Gastrocnemius medialis (tissue), 4 donors: ENCODE data around the gene CHCHD2. TPM values are rescaled to one million over a fixed set of nuclear protein-coding genes. Genes with fewer than 3 reads are reported as not detected.

Experiments used
- ATAC-seq, 2 donors: fragments of 150-250 bp; one replicate each; pipeline ENCODE4 v1.9.1; 2016
- DNase-seq, 2 donors: peaks; one replicate each; pipeline ENCODE4 v3.0.0-alpha.2; 2019
- H3K27ac ChIP-seq, 4 donors: fragments of 200-600 bp; sonication (generic); 1 replicate in 1 of 4; 2 replicates in 3 of 4; pipeline ENCODE4 v1.5.1; 2016 to 2018; ENCODE audit warnings: mild to moderate bottlenecking in 2 of 4, moderate library complexity in 1 of 4
- H3K27me3 ChIP-seq, 3 donors: fragments of 200-600 bp; sonication (generic) in 2 of 3; 1 replicate in 1 of 3; 2 replicates in 2 of 3; pipeline versions ENCODE4 v1.5.1 to v1.6.0; 2016 to 2019; ENCODE audit warnings: mild to moderate bottlenecking in 1 of 3, moderate library complexity in 1 of 3
- H3K36me3 ChIP-seq, 2 donors: fragments of 200-600 bp; sonication (generic) in 1 of 2; one replicate each; pipeline ENCODE4 v1.5.1; 2017 to 2018
- H3K4me1 ChIP-seq, 2 donors: fragments of 200-600 bp; sonication (generic) in 1 of 2; one replicate each; pipeline ENCODE4 v1.5.1; 2016 to 2017; ENCODE audit warnings: mild to moderate bottlenecking in 2 of 2
- H3K4me3 ChIP-seq, 4 donors: fragments of 200-600 bp; sonication (generic) in 3 of 4; 1 replicate in 1 of 4; 2 replicates in 3 of 4; pipeline ENCODE4 v1.5.1; 2016 to 2019; ENCODE audit warnings: mild to moderate bottlenecking in 2 of 4
- H3K9me3 ChIP-seq, 3 donors: fragments of 200-600 bp; sonication (generic) in 2 of 3; 1 replicate in 1 of 3; 2 replicates in 2 of 3; pipeline ENCODE4 v1.5.1; 2016 to 2019
- CTCF ChIP-seq, 5 experiments: fragments of 450-650 bp in 3 of 5; fragments of 200-600 bp in 2 of 5; sonication (generic) in 2 of 5; IDR thresholded peaks in 4 of 5; conservative IDR thresholded peaks in 1 of 5; 1 replicate in 4 of 5; 2 replicates in 1 of 5; pipeline ENCODE4 v1.5.1; 2016 to 2019; ENCODE audit warnings: antibody characterized with exemption in 5 of 5, mild to moderate bottlenecking in 3 of 5, moderate library complexity in 3 of 5
- POLR2A ChIP-seq, 2 donors: fragments of 450-650 bp; IDR thresholded peaks; one replicate each; pipeline ENCODE4 v1.6.1; 2017; ENCODE audit warnings: antibody characterized with exemption in 2 of 2, mild to moderate bottlenecking in 2 of 2, moderate library complexity in 2 of 2
- in situ Hi-C, 4 donors: fragments of 200-750 bp; cut with MboI; loops; one replicate each; pipeline versions ENCODE4 v1.15.0 to v1.8.0; 2017; ENCODE audit warnings: low sequenced_read_pairs in 4 of 4
- intact Hi-C: fragments of 100-400 bp; cut with DNase I; formaldehyde crosslinking; loops from one replicate; pipeline ENCODE4 v1.15.1; 2023; ENCODE audit warnings: low total_unique reads
- total RNA-seq, 4 donors: library from RNA; depleted of rRNA; stranded (reverse); fragments of >200 nt; gene quantifications; one replicate each; pipeline versions ENCODE4 v1.1.0 to v1.2.3, GENCODE V29; 2016

CHCHD2 gene
- total RNA-seq, 4 donors from 2014 or later = 540 to 822 (median 655) TPM

DNA sequence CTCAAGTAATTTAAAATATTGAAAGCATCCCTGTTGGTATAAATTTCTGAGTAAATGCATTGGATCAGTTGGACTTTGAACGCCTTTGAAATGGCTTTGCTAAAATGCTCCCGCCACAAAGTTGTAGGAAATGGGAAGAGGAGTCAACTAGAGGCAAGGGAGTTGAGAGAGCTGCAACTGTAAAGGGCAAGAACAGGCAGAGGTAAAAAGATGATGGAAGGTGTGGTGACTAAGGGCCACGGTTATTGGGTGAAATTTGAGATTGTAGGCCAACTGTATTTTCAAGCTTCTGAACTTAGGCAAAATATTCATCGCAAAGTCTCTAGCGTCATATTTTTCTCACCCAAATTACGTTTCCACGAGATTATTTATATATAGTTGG lies 42.8 kb downstream of the CHCHD2 start:
- ATAC-seq (peak; percentile 9 to 35), DNase-seq (no peak)
- H3K27ac ChIP-seq = peak overlapping the region; percentile 87 to 97 (median 95)
- intact Hi-C loops = no loop called here
- TF ChIP-seq CTCF (IDR thresholded peaks at IDR 0.05 in 4 of 5, conservative IDR thresholded peaks at IDR 0.05 in 1 of 5) (no peak), POLR2A (IDR thresholded peaks at IDR 0.05) (no peak)
- in situ Hi-C loops = loop anchor here in 1 of 4 donors (25.0 kb wide), 3 partner anchors 101 to 1301 kb away; partner anchors contain the start of genes LANCL2, MRPS17, NIPSNAP2 and SEC61G
- H3K4me1 ChIP-seq = peaks cover 6 to 13% of the 10 kb centered on the region in 2 donors
- H3K36me3 ChIP-seq = peaks cover 0 to 51% of the 10 kb centered on the region in 2 donors
- peak overlapping the region; percentile 68 to 94 (median 91) for H3K4me3 ChIP-seq
- no peaks in the 10 kb centered on the region for H3K9me3 ChIP-seq
- no peaks in the 10 kb centered on the region for H3K27me3 ChIP-seq

GRCh38 chr7:56062382-56062781 lies 43.9 kb downstream of the CHCHD2 start:
- in situ Hi-C loops = loop anchor here in 1 of 4 donors (25.0 kb wide), 3 partner anchors 100 to 1300 kb away; partner anchors contain the start of genes LANCL2, MRPS17, NIPSNAP2 and SEC61G
- intact Hi-C loops = no loop called here
- H3K9me3 ChIP-seq = no peaks in the 10 kb centered on the region
- TF ChIP-seq POLR2A (IDR thresholded peaks at IDR 0.05) (no peak), CTCF (IDR thresholded peaks at IDR 0.05 in 4 of 5, conservative IDR thresholded peaks at IDR 0.05 in 1 of 5) (no peak)
- no peak overlapping the region for H3K4me3 ChIP-seq
- H3K27ac ChIP-seq = peak overlapping the region in 3 of 4 donors; percentile 12 to 97 (median 94)
- no peak for DNase-seq
- peaks cover 0 to 59% of the 10 kb centered on the region in 2 donors for H3K36me3 ChIP-seq
- ATAC-seq = no peak
- peaks cover 6 to 13% of the 10 kb centered on the region in 2 donors for H3K4me1 ChIP-seq
- no peaks in the 10 kb centered on the region for H3K27me3 ChIP-seq

DNA sequence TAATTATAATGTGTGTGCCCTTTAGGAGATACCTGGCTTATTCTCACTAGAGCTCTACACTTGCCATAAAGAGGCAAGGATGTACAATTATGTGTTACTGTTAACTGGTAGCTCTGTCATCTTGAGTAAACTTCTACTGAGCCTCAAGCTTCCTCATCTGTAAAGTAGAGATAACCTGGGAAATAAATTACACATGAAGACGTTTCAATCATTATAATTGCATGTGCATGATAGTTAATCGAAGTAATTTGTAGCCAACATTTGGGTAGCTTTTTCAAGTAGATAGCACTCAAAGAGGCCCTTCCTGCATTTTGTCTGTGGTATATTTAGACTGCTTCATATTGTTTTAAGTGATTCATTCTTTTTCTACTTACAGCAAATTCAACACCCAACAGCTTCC lies 52.3 kb downstream of the CHCHD2 start:
- in situ Hi-C loops = loop anchor here in 1 of 4 donors (25.0 kb wide), 3 partner anchors 92 to 1292 kb away; partner anchors contain the start of genes LANCL2, MRPS17, NIPSNAP2 and SEC61G
- TF ChIP-seq CTCF (IDR thresholded peaks at IDR 0.05 in 4 of 5, conservative IDR thresholded peaks at IDR 0.05 in 1 of 5) (no peak), POLR2A (IDR thresholded peaks at IDR 0.05) (no peak)
- DNase-seq (no peak), ATAC-seq (no peak)
- no peak overlapping the region for H3K4me3 ChIP-seq
- intact Hi-C loops = loop anchor here (5.0 kb wide), 2 partner anchors 92 to 167 kb away; partner anchors contain the start of genes NIPSNAP2 and ZNF713
- H3K4me1 ChIP-seq = peaks cover 18 to 22% of the 10 kb centered on the region in 2 donors
- H3K27ac ChIP-seq = no peak overlapping the region
- H3K27me3 ChIP-seq = no peaks in the 10 kb centered on the region
- H3K9me3 ChIP-seq = no peaks in the 10 kb centered on the region
- H3K36me3 ChIP-seq = peaks cover 0 to 62% of the 10 kb centered on the region in 2 donors

GRCh38 chr7:56053379-56053778 lies 52.9 kb downstream of the CHCHD2 start:
- Histone ChIP-seq H3K9me3 (no peaks in the 10 kb centered on the region), H3K27me3 (no peaks in the 10 kb centered on the region), H3K27ac (peak overlapping the region in 2 of 4 donors; percentile 86 to 92), H3K36me3 (peaks cover 0 to 55% of the 10 kb centered on the region in 2 donors), H3K4me3 (no peak overlapping the region), H3K4me1 (peaks cover 18 to 22% of the 10 kb centered on the region in 2 donors)
- DNase-seq = no peak
- in situ Hi-C loops (loop anchor here in 1 of 4 donors (25.0 kb wide), 3 partner anchors 91 to 1291 kb away; partner anchors contain the start of genes LANCL2, MRPS17, NIPSNAP2 and SEC61G), intact Hi-C loops (loop anchor here (5.0 kb wide), 2 partner anchors 91 to 166 kb away; partner anchors contain the start of genes NIPSNAP2 and ZNF713)
- TF ChIP-seq POLR2A (IDR thresholded peaks at IDR 0.05) = no peak
- no peak for TF ChIP-seq CTCF (IDR thresholded peaks at IDR 0.05 in 4 of 5, conservative IDR thresholded peaks at IDR 0.05 in 1 of 5)
- no peak for ATAC-seq

Other genes with a start within 250 kb of the CHCHD2 start
- gene SEPTIN14, start 243.7 kb downstream of the CHCHD2 start, total RNA-seq = not detected
- 1 to 10 TPM in 3 of 4 donors, under 1 TPM in 1; 0.61 to 4.2 (median 1.5) TPM for gene ZNF713, start 219.0 kb downstream of the CHCHD2 start, total RNA-seq
- gene MRPS17, start 154.6 kb downstream of the CHCHD2 start, total RNA-seq = 10 to 100 TPM; 14.0 to 38.3 (median 22.0) TPM
- gene NIPSNAP2, start 141.9 kb downstream of the CHCHD2 start, total RNA-seq = 100 to 1,000 TPM; 234 to 382 (median 354) TPM
- gene PSPH, start 55.0 kb downstream of the CHCHD2 start, total RNA-seq = 1 to 10 TPM; 2.1 to 4.7 (median 3.9) TPM
- 100 to 1,000 TPM in 3 of 4 donors, 10 to 100 TPM in 1; 95.9 to 158 (median 114) TPM for gene CCT6A, start 54.7 kb downstream of the CHCHD2 start, total RNA-seq
- gene SUMF2, start 42.2 kb downstream of the CHCHD2 start, total RNA-seq = 10 to 100 TPM; 29.8 to 32.0 (median 31.1) TPM
- 100 to 1,000 TPM in 1 of 4 donors, 10 to 100 TPM in 3; 30.1 to 211 (median 57.2) TPM for gene PHKG1, start 13.5 kb downstream of the CHCHD2 start, total RNA-seq
- gene NUPR2, start 9.9 kb upstream of the CHCHD2 start, total RNA-seq = not detected